HepG2 (cell line): ENCODE measurements around the gene PDPK1. TPM values are rescaled to one million over a fixed set of nuclear protein-coding genes. Genes with fewer than 3 reads are reported as not detected.

Experiments
- AGO2 ChIP-seq: fragments of 200-400 bp; formaldehyde crosslinking; optimal IDR thresholded peaks from 2 replicates; pipeline ENCODE3; 2017; ENCODE audit warnings: mild to moderate bottlenecking, low read depth, low read length, moderate library complexity
- DMAP1 ChIP-seq: IDR thresholded peaks from 2 replicates; pipeline ENCODE4 v1.6.1; 2016
- ERF ChIP-seq: IDR thresholded peaks from 2 replicates; pipeline ENCODE4 v1.6.1; 2018; ENCODE audit warnings: missing biosample characterization, missing genetic modification reagents
- GABPA ChIP-seq, 2 experiments: IDR thresholded peaks; 2 replicates each; pipeline ENCODE4 v1.6.1; 2011 to 2016; ENCODE audit warnings: low read depth in 2 of 2, low read length in 1 of 2, missing biosample characterization in 1 of 2, missing genetic modification characterization in 1 of 2
- GABPB1 ChIP-seq: IDR thresholded peaks from 2 replicates; pipeline ENCODE4 v1.6.1; 2016; ENCODE audit warnings: mild to moderate bottlenecking, missing genetic modification reagents, moderate library complexity, missing compliant biosample characterization
- HMGXB4 ChIP-seq, 2 experiments: sonication (generic) in 1 of 2; formaldehyde crosslinking in 1 of 2; IDR thresholded peaks; 2 replicates each; pipeline versions ENCODE4 v1.4.0 to v1.6.1; 2018 to 2020; ENCODE audit warnings: missing genetic modification reagents in 2 of 2, borderline replicate concordance in 1 of 2, low read depth in 1 of 2, mild to moderate bottlenecking in 1 of 2, missing biosample characterization in 1 of 2
- KDM5A ChIP-seq: fragments of 200-600 bp; sonication (generic); IDR thresholded peaks from 2 replicates; pipeline ENCODE4 v1.7.0; 2018; ENCODE audit warnings: antibody characterized with exemption, mild to moderate bottlenecking, low read length, borderline replicate concordance
- MAFF ChIP-seq: IDR thresholded peaks from 2 replicates; pipeline ENCODE4 v1.6.1; 2011; ENCODE audit warnings: low read depth, low read length, improper control_type of control experiment
- MNT ChIP-seq: fragments of 450-650 bp; IDR thresholded peaks from 2 replicates; pipeline ENCODE4 v1.6.1; 2016
- PAWR ChIP-seq: sonication (generic); formaldehyde crosslinking; IDR thresholded peaks from 2 replicates; pipeline ENCODE4 v1.4.0; 2020; ENCODE audit warnings: missing genetic modification reagents, mild to moderate bottlenecking, borderline replicate concordance
- PHF21A ChIP-seq: sonication (generic); formaldehyde crosslinking; IDR thresholded peaks from 2 replicates; pipeline ENCODE4 v1.5.0; 2020; ENCODE audit warnings: mild to moderate bottlenecking, missing genetic modification reagents
- PHF8 ChIP-seq: sonication (generic); formaldehyde crosslinking; IDR thresholded peaks from 2 replicates; pipeline ENCODE4 v1.5.0; 2020; ENCODE audit warnings: missing genetic modification reagents
- SP5 ChIP-seq: IDR thresholded peaks from 2 replicates; pipeline ENCODE4 v1.6.1; 2016; ENCODE audit warnings: low read depth, borderline replicate concordance
- ZFY ChIP-seq: sonication (generic); formaldehyde crosslinking; IDR thresholded peaks from 2 replicates; pipeline ENCODE4 v1.4.0; 2020; ENCODE audit warnings: missing genetic modification reagents
- ZKSCAN1 ChIP-seq: fragments of 150-350 bp; IDR thresholded peaks from 2 replicates; pipeline ENCODE4 v1.6.1; 2014; ENCODE audit warnings: low read length
- ZNF180 ChIP-seq: sonication (generic); formaldehyde crosslinking; IDR thresholded peaks from 2 replicates; pipeline ENCODE4 v1.4.0; 2020; ENCODE audit warnings: low read depth, missing genetic modification reagents, borderline replicate concordance
- ZNF350 ChIP-seq: sonication (generic); formaldehyde crosslinking; IDR thresholded peaks from 2 replicates; pipeline ENCODE4 v1.4.0; 2020; ENCODE audit warnings: mild to moderate bottlenecking, low read depth, missing genetic modification reagents, borderline replicate concordance
- ZNF446 ChIP-seq: sonication (generic); formaldehyde crosslinking; IDR thresholded peaks from 2 replicates; pipeline ENCODE4 v1.5.0; 2020; ENCODE audit warnings: mild to moderate bottlenecking, missing genetic modification reagents
- ZNF597 ChIP-seq: sonication (generic); formaldehyde crosslinking; IDR thresholded peaks from 2 replicates; pipeline ENCODE4 v1.5.0; 2020; ENCODE audit warnings: missing genetic modification reagents
- ZNF670 ChIP-seq: sonication (generic); formaldehyde crosslinking; IDR thresholded peaks from 2 replicates; pipeline ENCODE4 v1.8.0; 2022; ENCODE audit warnings: mild to moderate bottlenecking, missing genetic modification reagents, borderline replicate concordance
- ZNF687 ChIP-seq: sonication (generic); formaldehyde crosslinking; IDR thresholded peaks from 2 replicates; pipeline ENCODE4 v1.5.1; 2020; ENCODE audit warnings: mild to moderate bottlenecking, missing genetic modification reagents, moderate library complexity
- polyA plus RNA-seq, 8 experiments: library from polyadenylated mRNA; depleted of rRNA in 3 of 8; stranded (reverse) in 7 of 8; unstranded in 1 of 8; fragments of >200 nt; fragmentation: Illumina TruSeq in 4 of 8; extraction: Trizol in 4 of 8; gene quantifications; 2 replicates each; pipeline versions ENCODE4 v1.2.1 to v1.2.3, GENCODE V29; 2011 to 2016; ENCODE audit warnings: low read depth in 4 of 8, missing spikeins in 1 of 8, mixed read lengths in 1 of 8; ENCODE audit not compliant: insufficient read depth in 1 of 8
- total RNA-seq, 5 experiments: library from RNA; depleted of rRNA; stranded (reverse); fragments of >200 nt; fragmentation: Illumina TruSeq; extraction: Trizol; gene quantifications; 2 replicates each; pipeline ENCODE4 v1.2.3, GENCODE V29; 2016; ENCODE audit warnings: low read depth in 1 of 5

PDPK1 gene
- total and polyA plus RNA-seq, 2 of the 13 experiments (the other 11 are each of a cell fraction or from before 2014, with no cell fraction given), result 59.6 to 129 TPM

- TF ChIP-seq ZNF670, result no peak
- TF ChIP-seq HMGXB4 (CRISPR knock-in tag; IDR thresholded peaks at IDR 0.05; ENCODE audit: borderline replicate concordance in 1 of 2, low read depth in 1 of 2), result peak; percentile 43; a peak in 2 of 4 replicates
- peak; percentile 86 for TF ChIP-seq ZNF687 (CRISPR knock-in tag)
- no peak for TF ChIP-seq ERF
- TF ChIP-seq ZNF597 (CRISPR knock-in tag), result no peak
- TF ChIP-seq GABPA (IDR thresholded peaks at IDR 0.05; ENCODE audit: low read depth, low read length), result no peak
- TF ChIP-seq GABPA (CRISPR knock-in tag; IDR thresholded peaks at IDR 0.05; ENCODE audit: low read depth), result 0 out of 2 replicates have a peak, but pooled peaks have one; percentile 43
- no peak for TF ChIP-seq ZNF180
- TF ChIP-seq AGO2, result peak; percentile 71
- no peak for TF ChIP-seq ZNF446 (CRISPR knock-in tag)
- 0 out of 2 replicates have a peak, but pooled peaks have one; percentile 43 for TF ChIP-seq PHF8 (CRISPR knock-in tag)
- TF ChIP-seq ZKSCAN1, result no peak
- TF ChIP-seq SP5 (CRISPR knock-in tag), result peak; percentile 33; the same call in 1 of the 2 replicates
- 0 out of 2 replicates have a peak, but pooled peaks have one; percentile 8 for TF ChIP-seq GABPB1 (CRISPR knock-in tag)
- no peak for TF ChIP-seq KDM5A
- peak; percentile 46; the same call in 1 of the 2 replicates for TF ChIP-seq ZFY (CRISPR knock-in tag)
- no peak for TF ChIP-seq DMAP1 (CRISPR knock-in tag)
- TF ChIP-seq MNT, result no peak
- TF ChIP-seq ZNF350, result 0 out of 2 replicates have a peak, but pooled peaks have one; percentile 47
- TF ChIP-seq PAWR (CRISPR knock-in tag), result no peak
- TF ChIP-seq MAFF, result peak; percentile 68
- peak; percentile 34; the same call in 1 of the 2 replicates for TF ChIP-seq PHF21A (CRISPR knock-in tag)
These were observed 16.9 kb upstream of the PDPK1 start (continued) for GRCh38 chr16:2520784-2521531.
